Activated T-cell treated with anti-CD3 and anti-CD28 coated beads, Interleukin-2, amount 50 U/mL, for 24 hours (primary cell): Measurements from ENCODE around the gene STRIP2.
"Not testable (repeated sequence)": the region's sequence is repeated elsewhere in the genome, so short reads cannot be mapped to it uniquely, and the experiment has no call there.

Source experiments
- DNase-seq: peaks from one replicate; pipeline ENCODE4 v3.0.0-alpha.2; 2020
- H3K27ac Mint-ChIP-seq: 2 replicates; pipeline ENCODE4 v1.8.0; 2020; ENCODE audit warnings: mild to moderate bottlenecking, mixed read lengths
- H3K27me3 Mint-ChIP-seq: 2 replicates; pipeline ENCODE4 v1.8.0; 2020; ENCODE audit warnings: mixed read lengths
- H3K36me3 Mint-ChIP-seq: 2 replicates; pipeline ENCODE4 v1.8.0; 2020; ENCODE audit warnings: low read depth, mixed read lengths
- H3K4me1 Mint-ChIP-seq: 2 replicates; pipeline ENCODE4 v1.8.0; 2020; ENCODE audit warnings: low read depth, mixed read lengths
- H3K4me3 Mint-ChIP-seq: 2 replicates; pipeline ENCODE4 v1.8.0; 2020; ENCODE audit warnings: mild to moderate bottlenecking, moderate library complexity, mixed read lengths
- H3K9me3 Mint-ChIP-seq: 2 replicates; pipeline ENCODE4 v1.8.0; 2020; ENCODE audit warnings: mixed read lengths

STRIP2 gene

GRCh38 chr7:129456421-129456820, 22.2 kb downstream of the STRIP2 start:
- DNase-seq, result no peak
- H3K4me3 Mint-ChIP-seq, result no peak overlapping the region
- no peaks in the 10 kb centered on the region for H3K9me3 Mint-ChIP-seq
- no peak overlapping the region for H3K27ac Mint-ChIP-seq
- H3K4me1 Mint-ChIP-seq, result no peaks in the 10 kb centered on the region
- peaks cover 7% of the 10 kb centered on the region for H3K36me3 Mint-ChIP-seq
- H3K27me3 Mint-ChIP-seq, result no peaks in the 10 kb centered on the region

- H3K27me3 Mint-ChIP-seq, result no peaks in the 10 kb centered on the region
- no peak for DNase-seq
- no peak overlapping the region for H3K4me3 Mint-ChIP-seq
- H3K4me1 Mint-ChIP-seq, result no peaks in the 10 kb centered on the region
- H3K36me3 Mint-ChIP-seq, result peaks cover under 1% of the 10 kb centered on the region
- H3K9me3 Mint-ChIP-seq, result no peaks in the 10 kb centered on the region
- H3K27ac Mint-ChIP-seq, result no peak overlapping the region
These were observed 22.9 kb downstream of the STRIP2 start for GRCh38 chr7:129457101-129457500.

GRCh38 chr7:129458171-129458570, 23.9 kb downstream of the STRIP2 start:
- Mint-ChIP-seq H3K4me3 (no peak overlapping the region), H3K27me3 (no peaks in the 10 kb centered on the region), H3K36me3 (no peaks in the 10 kb centered on the region), H3K4me1 (no peaks in the 10 kb centered on the region), H3K9me3 (no peaks in the 10 kb centered on the region), H3K27ac (no peak overlapping the region)
- DNase-seq, result no peak

DNA sequence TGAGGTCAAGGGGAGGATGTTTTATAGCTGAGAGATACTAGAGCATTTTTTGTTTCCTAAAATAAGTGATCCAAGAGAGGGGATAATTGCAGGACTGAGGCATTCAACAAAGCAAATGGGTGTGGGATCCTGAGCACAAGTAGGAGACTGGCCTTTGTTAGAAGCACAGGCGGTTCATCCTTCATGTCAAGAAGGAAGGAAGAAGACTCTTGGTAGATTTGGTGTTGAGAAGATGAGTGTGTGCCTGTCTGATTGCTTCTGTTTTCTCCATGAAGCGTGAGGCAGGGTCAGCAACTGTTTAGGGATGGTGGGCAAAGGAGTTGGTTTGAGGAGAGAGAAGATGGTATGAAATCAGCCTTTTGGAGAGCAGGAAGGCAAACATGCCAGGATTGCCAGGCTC, 27.6 kb downstream of the STRIP2 start:
- H3K4me3 Mint-ChIP-seq, result no peak overlapping the region
- H3K4me1 Mint-ChIP-seq, result no peaks in the 10 kb centered on the region
- H3K27me3 Mint-ChIP-seq, result no peaks in the 10 kb centered on the region
- no peak for DNase-seq
- H3K27ac Mint-ChIP-seq, result no peak overlapping the region
- no peaks in the 10 kb centered on the region for H3K9me3 Mint-ChIP-seq
- no peaks in the 10 kb centered on the region for H3K36me3 Mint-ChIP-seq

GRCh38 chr7:129462420-129462819, 28.2 kb downstream of the STRIP2 start:
- no peak for DNase-seq
- H3K36me3 Mint-ChIP-seq, result no peaks in the 10 kb centered on the region
- no peaks in the 10 kb centered on the region for H3K9me3 Mint-ChIP-seq
- no peak overlapping the region for H3K27ac Mint-ChIP-seq
- H3K27me3 Mint-ChIP-seq, result no peaks in the 10 kb centered on the region
- no peak overlapping the region for H3K4me3 Mint-ChIP-seq
- no peaks in the 10 kb centered on the region for H3K4me1 Mint-ChIP-seq

- Mint-ChIP-seq H3K4me3 (no peak overlapping the region), H3K36me3 (no peaks in the 10 kb centered on the region), H3K27me3 (no peaks in the 10 kb centered on the region), H3K4me1 (no peaks in the 10 kb centered on the region), H3K9me3 (no peaks in the 10 kb centered on the region), H3K27ac (no peak overlapping the region)
- DNase-seq, result no peak
These were observed 30.0 kb downstream of the STRIP2 start for GRCh38 chr7:129464194-129464593.

GRCh38 chr7:129465080-129465479, 30.8 kb downstream of the STRIP2 start:
- Mint-ChIP-seq H3K9me3 (no peaks in the 10 kb centered on the region), H3K27ac (no peak overlapping the region), H3K4me1 (peaks cover 3% of the 10 kb centered on the region), H3K27me3 (no peaks in the 10 kb centered on the region), H3K36me3 (no peaks in the 10 kb centered on the region), H3K4me3 (no peak overlapping the region)
- DNase-seq, result no peak

GRCh38 chr7:129466796-129467195, 32.6 kb downstream of the STRIP2 start:
- Mint-ChIP-seq H3K36me3 (no peaks in the 10 kb centered on the region), H3K4me1 (peaks cover 17% of the 10 kb centered on the region), H3K9me3 (no peaks in the 10 kb centered on the region), H3K4me3 (no peak overlapping the region), H3K27ac (no peak overlapping the region), H3K27me3 (no peaks in the 10 kb centered on the region)
- no peak for DNase-seq

GRCh38 chr7:129468087-129468486, 33.9 kb downstream of the STRIP2 start:
- Mint-ChIP-seq H3K4me1 (peaks cover 22% of the 10 kb centered on the region), H3K27ac (no peak overlapping the region), H3K36me3 (peaks cover 4% of the 10 kb centered on the region), H3K27me3 (no peaks in the 10 kb centered on the region), H3K9me3 (no peaks in the 10 kb centered on the region), H3K4me3 (no peak overlapping the region)
- no peak for DNase-seq

DNA sequence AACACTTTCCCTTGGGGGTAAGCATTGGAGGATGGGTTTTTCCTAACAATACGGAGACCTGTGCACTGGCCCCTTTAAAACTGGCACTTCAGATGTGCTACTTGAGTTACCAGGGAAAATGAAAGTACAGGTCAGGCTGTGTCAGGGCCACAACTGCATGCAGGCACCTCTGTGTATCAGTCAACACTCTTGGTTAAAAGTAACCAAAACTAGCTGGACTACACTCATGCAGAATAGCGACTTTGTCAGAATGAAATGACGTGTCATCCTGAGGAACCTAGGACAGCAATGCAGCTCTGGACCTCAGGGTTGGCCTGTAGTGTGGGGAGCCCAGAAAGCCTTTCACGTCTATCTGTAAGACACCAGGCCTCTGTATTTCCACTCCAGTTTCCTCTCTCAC, 34.3 kb downstream of the STRIP2 start:
- peak overlapping the region; percentile 37 for H3K27ac Mint-ChIP-seq
- no peaks in the 10 kb centered on the region for H3K27me3 Mint-ChIP-seq
- DNase-seq, result no peak
- H3K36me3 Mint-ChIP-seq, result peaks cover 7% of the 10 kb centered on the region
- H3K4me1 Mint-ChIP-seq, result peaks cover 22% of the 10 kb centered on the region
- no peaks in the 10 kb centered on the region for H3K9me3 Mint-ChIP-seq
- no peak overlapping the region for H3K4me3 Mint-ChIP-seq

DNA sequence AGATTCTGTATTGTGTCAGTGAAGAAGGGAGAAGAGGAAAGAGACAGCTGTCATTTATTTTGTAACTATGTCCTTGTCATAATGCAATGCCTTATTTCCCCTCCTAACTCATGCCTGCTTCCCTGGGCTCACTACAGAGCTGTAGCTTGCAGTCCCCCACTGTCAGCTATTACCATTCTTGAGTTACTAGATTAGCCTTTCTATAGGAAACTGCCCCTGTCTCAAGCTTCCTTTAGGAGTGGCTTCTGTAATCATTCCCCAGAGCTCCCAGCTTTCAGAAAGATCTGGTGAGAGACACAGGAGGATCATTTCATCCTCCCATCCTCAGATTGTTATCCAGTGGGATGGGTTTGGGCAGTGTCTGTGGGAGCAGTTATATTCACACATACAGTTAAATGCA, 35.7 kb downstream of the STRIP2 start:
- H3K27ac Mint-ChIP-seq, result peak overlapping the region; percentile 47

DNA sequence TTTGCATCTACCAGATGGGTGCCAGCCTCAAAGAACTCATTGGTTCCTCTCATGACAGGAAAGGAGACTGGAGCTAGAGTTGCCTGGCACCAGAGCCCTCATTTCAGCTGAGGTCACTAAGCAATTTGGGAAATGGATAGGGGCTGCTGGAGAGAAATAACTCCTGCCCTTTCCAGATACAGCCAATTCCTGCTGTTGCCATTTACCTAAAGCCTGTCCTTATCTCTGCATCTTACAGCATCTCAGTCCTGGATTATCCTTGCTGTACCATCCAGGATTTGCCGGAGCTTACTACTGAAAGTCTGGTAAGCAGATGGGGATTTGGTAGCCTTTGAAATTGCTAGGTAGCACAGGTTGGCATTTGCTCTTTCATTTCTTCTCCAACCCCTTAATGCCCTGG, 36.2 kb downstream of the STRIP2 start:
- peaks cover 22% of the 10 kb centered on the region for H3K4me1 Mint-ChIP-seq
- no peak overlapping the region for H3K4me3 Mint-ChIP-seq
- peak overlapping the region; percentile 85 for H3K27ac Mint-ChIP-seq
- H3K27me3 Mint-ChIP-seq, result no peaks in the 10 kb centered on the region
- H3K36me3 Mint-ChIP-seq, result peaks cover 25% of the 10 kb centered on the region
- no peak for DNase-seq
- no peaks in the 10 kb centered on the region for H3K9me3 Mint-ChIP-seq

More for the DNA sequence above, 35.7 kb downstream of the STRIP2 start:
- Mint-ChIP-seq H3K27me3 (no peaks in the 10 kb centered on the region), H3K4me3 (no peak overlapping the region), H3K4me1 (peaks cover 22% of the 10 kb centered on the region), H3K36me3 (peaks cover 21% of the 10 kb centered on the region), H3K9me3 (no peaks in the 10 kb centered on the region)
- DNase-seq, result no peak

DNA sequence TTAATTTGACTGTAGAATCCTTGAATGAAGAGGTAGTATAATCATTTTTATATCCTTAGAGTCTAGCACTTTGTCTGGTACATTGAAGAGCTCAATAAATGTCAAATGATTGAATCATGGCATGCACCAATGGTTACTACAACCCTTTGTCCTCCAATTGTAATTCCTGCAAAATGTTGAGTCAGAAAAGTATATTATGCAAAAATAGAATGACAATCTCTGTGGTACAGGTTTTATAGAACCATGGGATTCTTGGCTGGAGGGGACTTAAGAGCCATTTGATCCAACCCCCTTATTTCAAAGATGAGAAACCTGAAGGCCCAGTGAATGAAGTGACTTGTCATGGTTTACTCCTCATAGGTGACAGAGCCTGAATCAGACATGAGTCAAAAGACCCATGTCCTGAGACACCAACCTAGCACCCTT, 37.2 kb downstream of the STRIP2 start:
- no peak for DNase-seq
- Mint-ChIP-seq H3K4me1 (peaks cover 22% of the 10 kb centered on the region), H3K9me3 (no peaks in the 10 kb centered on the region), H3K27me3 (no peaks in the 10 kb centered on the region), H3K27ac (peak overlapping the region; percentile 85), H3K36me3 (peaks cover 31% of the 10 kb centered on the region), H3K4me3 (no peak overlapping the region)

DNA sequence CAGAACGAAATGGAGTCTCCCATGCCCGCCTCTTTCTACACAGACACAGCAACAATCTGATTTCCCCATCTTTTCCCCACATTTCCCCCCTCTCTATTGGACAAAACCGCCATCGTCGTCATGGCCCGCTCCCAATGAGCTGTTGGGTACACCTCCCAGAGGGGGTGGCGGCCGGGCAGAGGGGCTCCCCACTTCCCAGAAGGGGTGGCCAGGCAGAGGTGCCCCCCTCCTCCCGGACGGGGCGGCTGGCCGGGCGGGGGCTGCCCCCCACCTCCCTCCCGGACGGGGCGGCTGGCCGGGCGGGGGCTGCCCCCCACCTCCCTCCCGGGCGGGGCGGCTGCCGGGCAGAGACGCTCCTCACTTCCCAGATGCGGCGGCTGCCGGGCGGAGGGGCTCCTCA, 41.7 kb downstream of the STRIP2 start:
- H3K36me3 Mint-ChIP-seq, result peaks cover 70% of the 10 kb centered on the region
- H3K27ac Mint-ChIP-seq, H3K27me3 Mint-ChIP-seq, DNase-seq, H3K9me3 Mint-ChIP-seq, H3K4me3 Mint-ChIP-seq: not testable (repeated sequence)
- H3K4me1 Mint-ChIP-seq, result peaks cover 13% of the 10 kb centered on the region

GRCh38 chr7:129476398-129476797, 42.2 kb downstream of the STRIP2 start:
- DNase-seq, H3K27me3 Mint-ChIP-seq, H3K4me3 Mint-ChIP-seq, H3K9me3 Mint-ChIP-seq, H3K27ac Mint-ChIP-seq, H3K4me1 Mint-ChIP-seq: not testable (repeated sequence)
- peaks cover 72% of the 10 kb centered on the region for H3K36me3 Mint-ChIP-seq

- peaks cover 84% of the 10 kb centered on the region for H3K36me3 Mint-ChIP-seq
- no peaks in the 10 kb centered on the region for H3K9me3 Mint-ChIP-seq
- DNase-seq, result no peak
- H3K27me3 Mint-ChIP-seq, result no peaks in the 10 kb centered on the region
- no peaks in the 10 kb centered on the region for H3K4me1 Mint-ChIP-seq
- no peak overlapping the region for H3K4me3 Mint-ChIP-seq
- H3K27ac Mint-ChIP-seq, result no peak overlapping the region
These were observed 45.6 kb downstream of the STRIP2 start for GRCh38 chr7:129479831-129480230.
